ENCODE results near the gene LRRC10.
"Not testable (repeated sequence)": the region's sequence is repeated elsewhere in the genome, so short reads cannot be mapped to it uniquely, and the experiment has no call there.

Gene LRRC10

DNA sequence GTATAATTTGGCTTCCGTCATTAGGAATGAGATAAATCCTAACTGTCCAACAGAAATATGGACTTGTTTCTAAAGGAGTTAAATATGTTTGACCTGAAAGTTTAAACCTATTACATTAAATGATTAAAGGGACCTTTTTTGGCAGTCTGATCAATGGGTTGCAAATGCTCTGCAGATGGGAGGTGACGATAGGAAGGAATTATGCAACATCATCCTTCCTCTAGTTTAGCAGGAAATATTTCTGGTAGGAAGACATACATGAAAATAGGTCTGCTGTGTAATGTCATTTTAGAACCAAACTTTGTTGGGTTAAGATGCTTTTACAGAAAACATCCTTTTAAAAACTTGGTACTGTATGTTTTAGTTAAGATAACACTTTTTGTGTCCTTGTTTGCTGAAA, 2.6 kb downstream of the LRRC10 start:
- Histone ChIP-seq H3K36me3 (ENCODE audit: insufficient read depth, low read length) (peaks cover 5% of the 10 kb centered on the region), H3K27ac (peak overlapping the region; percentile 25; the same call in 1 of the 2 replicates), H3K4me3 (no peak overlapping the region), H3K9me3 (ENCODE audit: low read depth, low read length) (no peaks in the 10 kb centered on the region), H3K9ac (ENCODE audit: insufficient read length) (no peak overlapping the region)
- no peak for DNase-seq (ENCODE audit: low read depth, low spot score)
- TF ChIP-seq EZH2 (IDR thresholded peaks at IDR 0.05) = no peak
- no peak for TF ChIP-seq POLR2AphosphoS5 (IDR thresholded peaks at IDR 0.05; ENCODE audit: borderline replicate concordance, low read depth, low read length)
- no peak for TF ChIP-seq FOXP2 (optimal IDR thresholded peaks at IDR 0.05; ENCODE audit: control extremely low read depth, extremely low read length, insufficient read depth)

DNA sequence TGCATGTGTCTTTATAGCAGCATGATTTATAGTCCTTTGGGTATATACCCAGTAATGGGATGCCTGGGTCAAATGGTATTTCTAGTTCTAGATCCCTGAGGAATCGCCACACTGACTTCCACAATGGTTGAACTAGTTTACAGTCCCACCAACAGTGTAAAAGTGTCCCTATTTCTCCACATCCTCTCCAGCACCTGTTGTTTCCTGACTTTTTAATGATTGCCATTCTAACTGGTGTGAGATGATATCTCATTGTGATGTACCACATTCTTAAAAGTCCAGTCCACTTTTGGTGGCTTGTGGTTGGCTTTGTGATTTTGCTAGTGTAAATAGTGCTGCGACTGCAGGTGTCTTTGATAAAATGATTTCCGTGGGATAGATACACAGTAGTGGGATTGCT, 6.4 kb downstream of the LRRC10 start:
- H3K36me3 ChIP-seq (ENCODE audit: insufficient read depth, low read length) = peaks cover 43% of the 10 kb centered on the region
- H3K4me3 ChIP-seq; H3K9ac ChIP-seq (ENCODE audit: insufficient read length); DNase-seq (ENCODE audit: low read depth, low spot score); H3K9me3 ChIP-seq (ENCODE audit: low read depth, low read length): not testable (repeated sequence)
- H3K27ac ChIP-seq = 0 out of 2 replicates have a peak overlapping the region, but pooled peaks have one; percentile 43

DNA sequence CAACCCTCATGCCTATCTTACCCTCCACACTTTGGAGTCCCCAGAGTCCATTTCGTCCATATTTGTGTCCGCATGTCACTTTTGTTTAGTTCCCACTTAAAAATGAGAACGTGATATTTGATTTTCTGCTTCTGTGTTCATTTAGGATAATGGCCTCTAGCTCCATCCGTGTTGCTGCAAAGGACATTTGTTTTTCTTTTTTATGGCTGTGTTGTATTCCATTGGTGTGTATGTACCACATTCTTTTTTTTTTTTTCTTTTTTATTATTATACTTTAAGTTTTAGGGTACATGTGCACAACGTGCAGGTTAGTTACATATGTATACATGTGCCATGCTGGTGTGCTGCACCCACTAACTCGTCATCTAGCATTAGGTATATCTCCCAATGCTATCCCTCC, 7.2 kb downstream of the LRRC10 start:
- not testable (repeated sequence) for H3K9me3 ChIP-seq (ENCODE audit: low read depth, low read length); H3K9ac ChIP-seq (ENCODE audit: insufficient read length); H3K4me3 ChIP-seq; DNase-seq (ENCODE audit: low read depth, low spot score); H3K27ac ChIP-seq
- H3K36me3 ChIP-seq (ENCODE audit: insufficient read depth, low read length) = peaks cover 50% of the 10 kb centered on the region

DNA sequence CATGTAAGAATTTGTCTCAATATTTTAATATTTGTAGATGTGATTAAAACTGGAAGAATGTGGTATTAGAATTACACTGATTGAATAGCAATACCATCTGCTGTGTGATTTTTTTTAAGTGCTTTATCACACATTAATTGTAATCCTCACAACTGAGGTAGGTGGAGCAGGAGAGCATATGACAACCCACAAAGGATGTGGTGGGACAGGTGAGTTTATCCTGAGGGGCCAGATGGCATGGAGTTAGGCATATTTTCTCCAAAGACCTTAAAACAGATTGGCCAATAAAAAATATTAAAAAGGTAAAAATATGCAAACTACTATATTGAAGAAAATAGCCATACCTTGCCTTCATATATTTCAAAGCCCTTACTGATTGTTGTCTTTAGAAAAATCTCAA, 7.8 kb downstream of the LRRC10 start:
- no peak for DNase-seq (ENCODE audit: low read depth, low spot score)
- Histone ChIP-seq H3K27ac (no peak overlapping the region), H3K36me3 (ENCODE audit: insufficient read depth, low read length) (peaks cover 56% of the 10 kb centered on the region), H3K9ac (ENCODE audit: insufficient read length) (no peak overlapping the region), H3K4me3 (no peak overlapping the region), H3K9me3 (ENCODE audit: low read depth, low read length) (no peaks in the 10 kb centered on the region)
- no peak for TF ChIP-seq POLR2AphosphoS5 (IDR thresholded peaks at IDR 0.05; ENCODE audit: borderline replicate concordance, low read depth, low read length)
- TF ChIP-seq EZH2 (IDR thresholded peaks at IDR 0.05) = no peak
- no peak for TF ChIP-seq FOXP2 (optimal IDR thresholded peaks at IDR 0.05; ENCODE audit: control extremely low read depth, extremely low read length, insufficient read depth)

DNA sequence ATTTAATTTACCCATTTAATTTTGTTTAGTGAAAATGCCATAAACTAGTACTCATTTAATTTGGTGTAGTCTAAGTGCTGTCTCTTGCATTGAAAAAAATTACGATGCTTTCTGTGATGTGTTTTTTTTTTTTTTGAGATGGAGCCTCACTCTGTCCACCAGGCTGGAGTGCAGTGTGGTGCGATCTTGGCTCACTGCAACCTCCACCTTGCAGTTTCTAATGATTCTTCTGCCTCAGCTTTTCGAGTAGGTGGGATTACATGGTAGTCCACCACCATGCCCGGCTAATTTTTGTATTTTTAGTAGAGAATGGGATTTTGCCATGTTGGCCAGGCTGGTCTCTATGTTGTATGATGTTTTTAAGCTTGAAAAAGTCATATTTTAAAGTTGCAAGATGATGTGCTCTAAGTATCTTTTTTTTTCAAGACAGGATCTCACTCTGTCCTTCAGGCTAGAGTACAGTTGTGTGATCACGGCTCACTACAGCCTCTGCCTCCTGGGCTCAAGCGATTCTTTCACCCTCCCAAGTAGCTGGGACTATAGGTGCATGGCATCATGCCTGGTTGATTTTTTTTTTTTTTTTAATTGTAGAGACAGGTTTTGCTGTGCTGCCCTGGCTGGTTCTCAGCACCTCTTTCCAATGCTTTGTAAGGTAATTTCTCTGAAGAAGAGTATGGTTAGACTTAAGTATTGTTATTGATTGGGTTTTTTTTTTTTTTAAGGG, 8.6 kb downstream of the LRRC10 start:
- no peak for TF ChIP-seq FOXP2 (optimal IDR thresholded peaks at IDR 0.05; ENCODE audit: control extremely low read depth, extremely low read length, insufficient read depth)
- H3K9ac ChIP-seq (ENCODE audit: insufficient read length) = no peak overlapping the region
- no peak overlapping the region for H3K4me3 ChIP-seq
- DNase-seq (ENCODE audit: low read depth, low spot score) = no peak
- no peaks in the 10 kb centered on the region for H3K9me3 ChIP-seq (ENCODE audit: low read depth, low read length)
- no peak overlapping the region for H3K27ac ChIP-seq
- H3K36me3 ChIP-seq (ENCODE audit: insufficient read depth, low read length) = peaks cover 65% of the 10 kb centered on the region

DNA sequence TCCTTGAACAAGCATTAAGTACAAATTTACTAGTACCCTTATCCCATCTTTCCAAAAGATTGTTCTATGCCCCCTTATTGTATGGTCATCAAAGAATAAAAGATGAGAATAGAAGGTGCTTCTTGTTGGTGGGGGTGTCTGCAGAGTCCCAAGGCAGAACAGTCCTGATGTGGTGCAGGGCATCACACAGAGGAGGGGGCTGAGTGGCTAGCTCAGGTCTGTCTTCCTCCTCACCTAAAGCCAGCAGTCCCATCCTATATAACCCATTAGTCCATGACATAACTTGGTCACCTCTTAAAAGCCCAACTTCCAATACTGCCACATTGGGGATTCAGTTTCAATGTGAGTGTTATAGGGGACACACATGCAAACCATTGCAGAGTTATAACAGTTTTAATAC, 9.9 kb downstream of the LRRC10 start:
- no peak overlapping the region for H3K27ac ChIP-seq
- DNase-seq (ENCODE audit: low read depth, low spot score) = no peak
- TF ChIP-seq EZH2 (IDR thresholded peaks at IDR 0.05) (no peak), FOXP2 (optimal IDR thresholded peaks at IDR 0.05; ENCODE audit: control extremely low read depth, extremely low read length, insufficient read depth) (no peak), POLR2AphosphoS5 (IDR thresholded peaks at IDR 0.05; ENCODE audit: borderline replicate concordance, low read depth, low read length) (no peak)
- no peak overlapping the region for H3K9ac ChIP-seq (ENCODE audit: insufficient read length)
- peaks cover 78% of the 10 kb centered on the region for H3K36me3 ChIP-seq (ENCODE audit: insufficient read depth, low read length)
- no peaks in the 10 kb centered on the region for H3K9me3 ChIP-seq (ENCODE audit: low read depth, low read length)
- H3K4me3 ChIP-seq = no peak overlapping the region

DNA sequence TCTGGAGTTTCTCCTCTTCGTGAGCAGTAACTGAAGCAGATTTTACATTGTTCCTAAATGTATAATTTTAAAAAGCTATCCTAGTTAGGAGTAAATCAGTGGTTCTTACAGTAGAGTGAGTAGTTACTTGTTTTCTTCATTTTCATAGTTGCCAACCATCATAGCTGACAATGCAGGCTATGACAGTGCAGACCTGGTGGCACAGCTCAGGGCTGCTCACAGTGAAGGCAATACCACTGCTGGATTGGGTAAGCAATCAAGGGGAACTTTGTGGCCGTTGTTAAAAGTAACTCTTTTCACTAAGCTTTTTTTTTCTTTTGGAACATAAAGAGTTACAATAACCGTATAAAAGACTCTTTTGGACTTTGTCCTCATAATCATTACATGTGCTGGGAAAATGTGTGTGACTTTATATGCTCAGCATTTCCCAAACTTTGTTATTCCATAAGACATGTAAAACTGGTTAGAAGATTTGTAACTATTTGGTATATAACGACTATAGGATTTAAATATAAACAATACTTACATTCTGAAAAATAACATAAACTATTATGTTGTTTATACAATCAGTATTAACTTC, 12.4 kb downstream of the LRRC10 start:
- TF ChIP-seq EZH2 (IDR thresholded peaks at IDR 0.05) = no peak
- Histone ChIP-seq H3K9me3 (ENCODE audit: low read depth, low read length) (no peaks in the 10 kb centered on the region), H3K27ac (peak overlapping the region; percentile 61), H3K36me3 (ENCODE audit: insufficient read depth, low read length) (peaks cover 100% of the 10 kb centered on the region), H3K9ac (ENCODE audit: insufficient read length) (peak overlapping the region; percentile 2), H3K4me3 (peak overlapping the region; percentile 7; the same call in 1 of the 2 replicates)
- no peak for DNase-seq (ENCODE audit: low read depth, low spot score)

DNA sequence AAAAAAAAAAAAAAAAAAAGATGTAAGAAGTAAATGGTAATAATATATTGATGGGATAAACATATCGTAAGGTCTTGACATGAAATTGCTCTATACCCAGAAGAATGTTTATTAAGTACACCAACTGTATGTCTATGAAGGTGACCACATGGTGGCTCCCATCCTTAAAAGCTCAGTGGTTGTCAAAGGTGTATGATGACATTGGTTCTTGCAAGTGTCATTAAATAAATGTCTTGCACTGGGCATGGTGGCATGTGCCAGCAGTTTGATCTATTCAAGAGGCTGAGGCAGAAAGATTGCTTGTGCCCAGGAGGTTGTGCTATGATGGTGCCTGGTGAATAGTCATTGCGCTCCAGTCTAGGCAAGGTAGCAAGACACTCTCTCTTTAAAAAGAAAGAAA, 15.0 kb downstream of the LRRC10 start:
- TF ChIP-seq FOXP2 (optimal IDR thresholded peaks at IDR 0.05; ENCODE audit: control extremely low read depth, extremely low read length, insufficient read depth) (no peak), EZH2 (IDR thresholded peaks at IDR 0.05) (no peak), POLR2AphosphoS5 (IDR thresholded peaks at IDR 0.05; ENCODE audit: borderline replicate concordance, low read depth, low read length) (no peak)
- H3K9me3 ChIP-seq (ENCODE audit: low read depth, low read length) = no peaks in the 10 kb centered on the region
- H3K36me3 ChIP-seq (ENCODE audit: insufficient read depth, low read length) = peaks cover 100% of the 10 kb centered on the region
- no peak overlapping the region for H3K4me3 ChIP-seq
- H3K9ac ChIP-seq (ENCODE audit: insufficient read length) = no peak overlapping the region
- DNase-seq (ENCODE audit: low read depth, low spot score) = no peak
- peak overlapping the region; percentile 53; the same call in 1 of the 2 replicates for H3K27ac ChIP-seq

DNA sequence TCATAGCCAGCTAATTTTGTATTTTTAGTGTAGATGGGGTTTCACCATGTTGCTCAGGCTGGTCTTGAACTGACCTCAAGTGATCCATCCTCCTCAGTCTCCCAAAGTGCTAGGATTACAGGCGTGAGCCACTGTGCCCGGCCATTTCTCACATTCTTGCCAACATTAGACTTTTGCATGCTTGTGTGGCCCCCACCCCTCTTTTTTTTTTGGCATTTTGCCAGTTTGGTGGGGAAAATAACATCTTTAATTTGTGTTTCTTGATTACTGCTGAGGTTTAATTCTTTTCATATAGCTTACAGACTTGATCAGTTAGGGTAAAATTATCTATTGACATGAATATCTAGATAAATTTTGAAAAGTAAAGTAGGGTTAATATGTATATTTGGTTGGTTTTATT, 21.6 kb downstream of the LRRC10 start:
- peaks cover 83% of the 10 kb centered on the region for H3K36me3 ChIP-seq (ENCODE audit: insufficient read depth, low read length)
- no peak for TF ChIP-seq EZH2 (IDR thresholded peaks at IDR 0.05)
- no peak for TF ChIP-seq POLR2AphosphoS5 (IDR thresholded peaks at IDR 0.05; ENCODE audit: borderline replicate concordance, low read depth, low read length)
- no peak for TF ChIP-seq FOXP2 (optimal IDR thresholded peaks at IDR 0.05; ENCODE audit: control extremely low read depth, extremely low read length, insufficient read depth)
- H3K9ac ChIP-seq (ENCODE audit: insufficient read length) = no peak overlapping the region
- H3K4me3 ChIP-seq = no peak overlapping the region
- H3K9me3 ChIP-seq (ENCODE audit: low read depth, low read length) = no peaks in the 10 kb centered on the region
- no peak for DNase-seq (ENCODE audit: low read depth, low spot score)
- H3K27ac ChIP-seq = no peak overlapping the region
